Measurements from ENCODE around the gene AUTS2.

AUTS2 gene

DNA sequence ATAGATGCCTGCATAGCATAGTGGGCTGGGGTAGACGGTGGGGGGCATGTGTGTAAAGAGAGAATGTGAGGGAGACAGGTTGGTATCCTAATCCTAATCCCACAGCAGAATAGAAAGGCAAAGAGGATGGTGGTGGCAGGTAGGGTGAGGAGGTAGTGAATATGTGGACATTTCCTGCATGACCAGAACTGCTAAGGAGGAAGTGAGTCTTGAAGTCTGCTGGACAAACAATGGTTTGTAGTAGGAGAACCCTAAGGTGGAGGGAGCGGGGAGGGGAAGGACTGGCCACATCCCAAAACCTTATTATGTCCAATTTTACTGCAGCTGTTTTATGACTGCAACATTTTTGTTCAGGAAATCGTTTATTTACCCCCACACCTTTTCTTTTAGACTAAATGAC, 279.7 kb downstream of the AUTS2 start:
- Histone ChIP-seq H3K4me1 (no peaks in the 10 kb centered on the region), H3K27ac (no peak overlapping the region), H3K4me3 (no peak overlapping the region), H3K36me3 (no peaks in the 10 kb centered on the region), H3K9me3 (no peaks in the 10 kb centered on the region), H3K27me3 (no peaks in the 10 kb centered on the region)
- no peak for DNase-seq
- intact Hi-C loops (cut with DNase I; ENCODE audit: low total_unique reads) = no loop called here
- TF ChIP-seq, protein P1, sequence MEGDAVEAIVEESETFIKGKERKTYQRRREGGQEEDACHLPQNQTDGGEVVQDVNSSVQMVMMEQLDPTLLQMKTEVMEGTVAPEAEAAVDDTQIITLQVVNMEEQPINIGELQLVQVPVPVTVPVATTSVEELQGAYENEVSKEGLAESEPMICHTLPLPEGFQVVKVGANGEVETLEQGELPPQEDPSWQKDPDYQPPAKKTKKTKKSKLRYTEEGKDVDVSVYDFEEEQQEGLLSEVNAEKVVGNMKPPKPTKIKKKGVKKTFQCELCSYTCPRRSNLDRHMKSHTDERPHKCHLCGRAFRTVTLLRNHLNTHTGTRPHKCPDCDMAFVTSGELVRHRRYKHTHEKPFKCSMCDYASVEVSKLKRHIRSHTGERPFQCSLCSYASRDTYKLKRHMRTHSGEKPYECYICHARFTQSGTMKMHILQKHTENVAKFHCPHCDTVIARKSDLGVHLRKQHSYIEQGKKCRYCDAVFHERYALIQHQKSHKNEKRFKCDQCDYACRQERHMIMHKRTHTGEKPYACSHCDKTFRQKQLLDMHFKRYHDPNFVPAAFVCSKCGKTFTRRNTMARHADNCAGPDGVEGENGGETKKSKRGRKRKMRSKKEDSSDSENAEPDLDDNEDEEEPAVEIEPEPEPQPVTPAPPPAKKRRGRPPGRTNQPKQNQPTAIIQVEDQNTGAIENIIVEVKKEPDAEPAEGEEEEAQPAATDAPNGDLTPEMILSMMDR (IDR thresholded peaks at IDR 0.05) = no peak

DNA sequence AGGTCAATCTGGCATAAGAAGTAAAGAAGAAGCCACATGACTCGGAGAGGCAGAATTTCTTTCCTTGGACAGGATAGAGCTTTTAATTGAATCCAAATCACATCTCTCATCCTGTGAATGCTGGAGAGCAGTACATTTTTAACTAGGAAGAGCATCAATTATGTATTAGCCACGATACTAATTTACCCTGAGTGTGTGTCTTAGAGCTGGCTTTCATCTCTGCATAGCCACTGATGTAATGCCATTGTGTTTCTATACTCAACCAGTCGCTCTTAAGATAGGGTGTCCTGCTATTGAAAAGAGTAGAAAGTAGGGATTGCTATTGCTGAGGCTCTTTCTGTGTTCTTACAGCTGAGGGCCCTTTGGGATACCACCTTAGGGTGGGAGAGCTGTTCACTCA, 280.3 kb downstream of the AUTS2 start:
- no peak for DNase-seq
- no peaks in the 10 kb centered on the region for H3K36me3 ChIP-seq
- intact Hi-C loops (cut with DNase I; ENCODE audit: low total_unique reads) = no loop called here
- no peak overlapping the region for H3K27ac ChIP-seq
- H3K27me3 ChIP-seq = no peaks in the 10 kb centered on the region
- no peak overlapping the region for H3K4me3 ChIP-seq
- no peaks in the 10 kb centered on the region for H3K9me3 ChIP-seq
- TF ChIP-seq, protein P1 (IDR thresholded peaks at IDR 0.05) = no peak
- H3K4me1 ChIP-seq = no peaks in the 10 kb centered on the region

- intact Hi-C loops (cut with DNase I; ENCODE audit: low total_unique reads) = no loop called here
- H3K9me3 ChIP-seq = no peaks in the 10 kb centered on the region
- TF ChIP-seq, protein P1 (IDR thresholded peaks at IDR 0.05) = no peak
- no peak overlapping the region for H3K27ac ChIP-seq
- no peaks in the 10 kb centered on the region for H3K4me1 ChIP-seq
- no peak for DNase-seq
- no peaks in the 10 kb centered on the region for H3K27me3 ChIP-seq
- H3K4me3 ChIP-seq = no peak overlapping the region
- H3K36me3 ChIP-seq = no peaks in the 10 kb centered on the region
Observed at GRCh38 chr7:69879989-69880388, 281.7 kb downstream of the AUTS2 start.

- Histone ChIP-seq H3K27ac (no peak overlapping the region), H3K4me3 (no peak overlapping the region), H3K4me1 (no peaks in the 10 kb centered on the region), H3K36me3 (no peaks in the 10 kb centered on the region), H3K27me3 (no peaks in the 10 kb centered on the region), H3K9me3 (no peaks in the 10 kb centered on the region)
- TF ChIP-seq, protein P1 (IDR thresholded peaks at IDR 0.05) = no peak
- intact Hi-C loops (cut with DNase I; ENCODE audit: low total_unique reads) = no loop called here
- DNase-seq = no peak
Observed at GRCh38 chr7:69880840-69881239, 282.6 kb downstream of the AUTS2 start.

DNA sequence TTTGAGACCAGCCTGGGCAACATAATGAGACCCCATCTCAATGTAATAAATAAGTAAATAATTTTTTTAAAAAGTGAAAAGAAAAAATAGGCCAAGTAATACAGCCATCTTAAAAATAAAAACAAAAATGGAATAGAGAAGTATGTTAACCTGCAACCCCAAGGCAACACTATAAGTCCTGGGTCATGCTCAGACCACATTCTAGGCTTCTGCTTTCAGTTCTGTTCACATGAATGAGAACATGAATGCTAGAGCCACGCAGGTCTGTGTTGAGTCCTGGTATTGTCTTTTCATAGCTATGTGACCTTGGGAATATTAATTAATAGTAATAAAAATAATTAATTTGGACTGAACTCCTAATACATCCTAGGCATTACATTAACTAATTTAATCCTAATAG, 284.0 kb downstream of the AUTS2 start:
- Histone ChIP-seq H3K36me3 (no peaks in the 10 kb centered on the region), H3K4me3 (no peak overlapping the region), H3K4me1 (no peaks in the 10 kb centered on the region), H3K27ac (no peak overlapping the region), H3K27me3 (no peaks in the 10 kb centered on the region), H3K9me3 (no peaks in the 10 kb centered on the region)
- intact Hi-C loops (cut with DNase I; ENCODE audit: low total_unique reads) = no loop called here
- DNase-seq = no peak
- TF ChIP-seq, protein P1 (IDR thresholded peaks at IDR 0.05) = no peak

- Histone ChIP-seq H3K36me3 (no peaks in the 10 kb centered on the region), H3K9me3 (no peaks in the 10 kb centered on the region), H3K27me3 (no peaks in the 10 kb centered on the region), H3K4me3 (no peak overlapping the region), H3K27ac (no peak overlapping the region), H3K4me1 (no peaks in the 10 kb centered on the region)
- no peak for DNase-seq
- intact Hi-C loops (cut with DNase I; ENCODE audit: low total_unique reads) = no loop called here
- TF ChIP-seq, protein P1 (IDR thresholded peaks at IDR 0.05) = no peak
Observed at GRCh38 chr7:69883399-69883891, 285.2 kb downstream of the AUTS2 start.
